SIG-M5 (cell line): Measurements from ENCODE around the gene FZD10.

Experiments used
- DNase-seq: peaks from one replicate; lab custom pipeline; 2025; lab: John Stamatoyannopoulos, UW

Gene FZD10

GRCh38 chr12:130179621-130180020 lies 17.4 kb downstream of the FZD10 start:
- no peak for DNase-seq

GRCh38 chr12:130181211-130181610 lies 18.9 kb downstream of the FZD10 start:
- no peak for DNase-seq

GRCh38 chr12:130183585-130184370 lies 21.5 kb downstream of the FZD10 start:
- no peak for DNase-seq

- DNase-seq: no peak
Observed at GRCh38 chr12:130184404-130185090, 22.3 kb downstream of the FZD10 start.

- DNase-seq: no peak
Observed at GRCh38 chr12:130185455-130186391, 23.5 kb downstream of the FZD10 start.

GRCh38 chr12:130186651-130187268 lies 24.5 kb downstream of the FZD10 start:
- DNase-seq: no peak

- DNase-seq: no peak
Observed at GRCh38 chr12:130192642-130193345, 30.5 kb downstream of the FZD10 start.

- DNase-seq: no peak
Observed at GRCh38 chr12:130194154-130194553, 31.9 kb downstream of the FZD10 start.

GRCh38 chr12:130195369-130195768 lies 33.1 kb downstream of the FZD10 start:
- no peak for DNase-seq

GRCh38 chr12:130195776-130196175 lies 33.5 kb downstream of the FZD10 start:
- no peak for DNase-seq

- DNase-seq: no peak
Observed at GRCh38 chr12:130196827-130197226, 34.6 kb downstream of the FZD10 start.

GRCh38 chr12:130198026-130198662 lies 35.9 kb downstream of the FZD10 start:
- DNase-seq: no peak

GRCh38 chr12:130198663-130199060 lies 36.4 kb downstream of the FZD10 start:
- DNase-seq: no peak

- DNase-seq: no peak
Observed at GRCh38 chr12:130199581-130200390, 37.5 kb downstream of the FZD10 start.

GRCh38 chr12:130200445-130200844 lies 38.2 kb downstream of the FZD10 start:
- DNase-seq: no peak

- no peak for DNase-seq
Observed at GRCh38 chr12:130201037-130201436, 38.8 kb downstream of the FZD10 start.

GRCh38 chr12:130202201-130202600 lies 39.9 kb downstream of the FZD10 start:
- DNase-seq: no peak

- DNase-seq: no peak
Observed at GRCh38 chr12:130203151-130203550, 40.9 kb downstream of the FZD10 start.

GRCh38 chr12:130204541-130204953 lies 42.3 kb downstream of the FZD10 start:
- DNase-seq: no peak

GRCh38 chr12:130205495-130205894 lies 43.2 kb downstream of the FZD10 start:
- DNase-seq: no peak
